GM18870 (cell line): ENCODE data around the gene PXN.
"Not testable (repeated sequence)": the region's sequence is repeated elsewhere in the genome, so short reads cannot be mapped to it uniquely, and the experiment has no call there.

ENCODE experiments used
- ATAC-seq: cut with Tn5 transposase; IDR thresholded peaks from one replicate; pipeline ENCODE4 v1.9.1; 2021; ENCODE audit warnings: moderate library complexity; ENCODE audit not compliant: unreplicated experiment

Gene PXN

DNA sequence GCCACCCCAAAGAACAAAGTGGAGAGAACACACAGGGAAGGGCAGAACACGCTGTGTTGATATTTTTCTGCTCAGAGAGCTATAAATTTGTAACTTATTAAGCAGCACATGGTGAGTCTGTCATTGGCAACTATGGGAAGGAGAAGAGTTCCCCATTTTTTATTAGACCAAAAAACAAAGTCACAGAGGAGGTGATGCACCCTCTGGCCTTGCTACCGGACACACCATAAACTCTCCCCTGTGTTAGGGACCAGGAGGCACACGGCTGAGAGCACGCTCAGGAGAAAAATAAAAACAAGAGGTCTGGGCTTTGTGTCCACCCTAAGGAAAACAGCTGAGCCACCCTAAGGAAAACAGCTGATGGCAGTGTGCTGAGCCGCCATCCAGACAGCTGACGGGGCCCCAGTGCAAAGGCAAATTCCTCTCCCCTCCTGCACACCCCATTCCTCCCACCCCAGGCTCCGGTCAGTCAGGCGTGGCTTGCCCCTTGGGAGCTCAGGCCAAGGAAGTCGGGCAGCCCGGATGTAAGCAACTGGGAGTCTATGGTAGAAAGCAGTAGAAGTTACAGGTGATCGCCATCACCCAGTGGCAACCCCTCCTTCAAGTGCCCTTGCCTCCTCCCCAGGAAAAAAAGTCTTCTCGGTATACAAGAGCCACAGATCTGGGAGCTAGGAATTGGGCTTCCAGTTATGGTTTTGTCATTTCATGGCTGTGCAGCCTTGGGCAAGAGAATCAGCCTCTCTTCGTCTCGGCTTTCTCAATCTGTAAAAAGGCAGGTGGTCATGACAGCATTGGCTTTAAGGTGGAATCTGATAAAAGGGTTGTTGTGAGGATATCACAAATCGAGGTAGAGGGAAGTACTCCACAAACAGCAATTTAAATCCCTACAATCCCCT lies 2.4 kb downstream of the PXN start:
- no peak for ATAC-seq

DNA sequence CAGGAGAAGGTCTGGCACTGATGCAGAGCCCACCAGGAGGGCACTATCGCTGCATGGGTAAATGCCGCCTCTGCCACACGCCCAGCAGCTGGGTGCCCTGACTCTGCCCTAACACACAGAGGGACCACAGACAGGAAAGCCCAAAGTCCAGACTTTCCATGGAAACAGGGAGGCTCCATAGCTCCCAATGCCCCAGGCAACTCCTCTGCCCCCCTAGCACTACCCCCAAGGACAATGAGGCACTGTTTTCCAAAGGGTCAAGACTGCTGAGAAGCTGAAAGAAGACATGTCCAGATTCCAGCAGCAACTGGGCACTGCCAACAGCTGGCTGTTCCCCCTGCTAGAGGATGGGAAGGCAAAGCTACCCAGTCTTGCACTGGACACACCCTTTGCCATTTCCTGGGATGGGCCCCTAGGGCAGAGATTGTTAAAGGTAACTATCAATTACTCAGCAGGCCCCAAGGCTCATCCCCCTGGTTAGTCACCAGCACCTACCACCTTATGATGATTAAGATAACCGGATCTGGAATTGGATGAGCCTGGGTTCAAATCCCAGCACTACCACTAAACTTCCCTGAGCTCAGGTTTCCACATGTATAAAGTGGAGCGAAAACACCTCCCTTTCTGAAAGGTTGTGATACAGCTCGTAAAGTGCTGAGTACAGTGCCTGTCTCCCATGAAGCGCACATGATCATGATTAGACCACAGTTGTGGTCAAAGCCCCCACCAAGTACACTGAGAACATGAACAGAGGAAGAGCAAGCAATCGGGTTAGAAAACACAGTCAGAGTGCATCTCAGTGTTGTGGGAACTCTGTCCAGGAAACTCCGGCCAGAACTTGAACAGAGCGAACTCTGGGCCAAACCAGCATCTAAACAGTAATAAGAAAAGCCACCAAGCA lies 3.3 kb downstream of the PXN start:
- no peak for ATAC-seq

DNA sequence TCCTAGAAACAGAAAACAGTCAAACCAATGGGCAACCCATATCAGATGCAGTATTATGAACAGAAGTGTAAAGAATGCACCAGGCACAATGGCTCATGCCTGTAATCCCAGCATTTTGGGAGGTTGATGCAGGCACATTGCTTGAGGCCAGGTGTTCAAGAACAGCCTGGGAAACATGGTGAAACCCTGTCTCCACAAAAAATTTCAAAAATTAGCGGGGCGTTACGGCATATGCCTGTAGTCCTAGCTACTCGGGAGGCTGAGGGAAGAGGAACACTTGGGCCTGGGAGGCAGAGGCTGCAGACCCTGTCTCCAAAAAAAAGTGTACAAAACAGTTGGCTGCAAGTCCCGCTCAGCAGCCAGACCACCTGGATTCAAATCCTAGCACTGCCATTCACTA lies 4.9 kb downstream of the PXN start:
- no peak for ATAC-seq

DNA sequence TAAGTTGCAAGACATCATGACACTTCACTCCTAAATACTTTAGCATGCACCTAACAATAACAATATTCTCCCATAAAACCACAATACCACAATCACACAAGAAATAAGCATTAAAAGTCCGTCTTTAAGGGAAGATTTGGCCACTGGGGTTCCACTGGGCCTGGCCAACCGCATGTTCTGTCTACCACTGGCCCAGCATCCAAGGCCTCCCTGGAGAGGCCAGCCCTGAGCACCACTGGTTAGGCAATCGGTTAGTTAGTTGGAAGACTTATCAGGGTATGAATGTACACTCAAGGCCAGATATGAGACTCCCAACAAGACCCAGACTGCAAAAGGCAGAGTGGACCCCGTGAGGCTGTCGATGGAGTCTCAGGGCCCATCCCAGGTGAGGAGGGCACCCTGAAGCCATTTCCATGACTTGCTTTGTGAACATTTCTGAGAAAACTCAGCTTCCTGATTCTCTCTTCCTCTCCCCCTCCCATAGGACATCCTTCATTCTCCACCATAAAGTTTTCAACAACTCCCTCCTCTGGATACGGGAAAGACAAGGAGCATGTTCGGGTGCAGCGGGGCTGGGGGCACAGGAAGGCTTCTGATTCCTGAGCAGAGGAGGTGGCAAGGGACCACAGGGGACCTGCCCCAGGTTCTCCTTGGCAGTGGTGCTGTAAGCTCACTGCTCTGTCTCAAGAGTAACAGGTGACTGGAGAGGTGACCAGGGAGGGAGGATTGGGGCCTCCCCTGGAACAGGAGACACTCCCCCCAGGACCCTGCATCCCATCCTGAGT lies 5.9 kb downstream of the PXN start:
- ATAC-seq = no peak

DNA sequence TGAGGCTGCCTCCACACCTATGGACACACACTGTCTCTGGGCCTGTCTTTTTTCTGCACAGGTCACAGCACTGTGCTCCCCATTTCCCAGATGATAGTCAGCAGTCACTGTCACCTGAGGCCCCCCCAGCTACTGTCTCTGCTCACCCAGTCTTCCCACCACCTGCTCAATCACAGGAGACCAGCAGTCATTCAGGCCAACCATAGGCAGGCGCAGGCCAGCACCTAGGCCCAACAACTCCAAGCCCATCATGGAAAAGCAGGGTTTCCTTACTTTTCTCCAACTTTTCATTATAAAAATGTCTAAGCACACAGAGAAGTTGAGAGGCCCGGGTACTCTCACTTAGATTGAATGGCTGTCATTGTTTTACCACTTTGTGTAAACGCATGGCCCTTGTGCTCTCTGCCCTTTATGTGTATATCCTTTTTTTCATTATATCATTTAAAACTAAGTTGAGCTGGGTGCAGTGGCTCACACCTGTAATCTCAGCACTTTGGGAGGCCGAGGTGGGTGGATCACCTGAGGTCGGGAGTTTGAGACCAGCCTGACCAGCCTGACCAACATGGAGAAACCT lies 7.1 kb downstream of the PXN start:
- no peak for ATAC-seq

DNA sequence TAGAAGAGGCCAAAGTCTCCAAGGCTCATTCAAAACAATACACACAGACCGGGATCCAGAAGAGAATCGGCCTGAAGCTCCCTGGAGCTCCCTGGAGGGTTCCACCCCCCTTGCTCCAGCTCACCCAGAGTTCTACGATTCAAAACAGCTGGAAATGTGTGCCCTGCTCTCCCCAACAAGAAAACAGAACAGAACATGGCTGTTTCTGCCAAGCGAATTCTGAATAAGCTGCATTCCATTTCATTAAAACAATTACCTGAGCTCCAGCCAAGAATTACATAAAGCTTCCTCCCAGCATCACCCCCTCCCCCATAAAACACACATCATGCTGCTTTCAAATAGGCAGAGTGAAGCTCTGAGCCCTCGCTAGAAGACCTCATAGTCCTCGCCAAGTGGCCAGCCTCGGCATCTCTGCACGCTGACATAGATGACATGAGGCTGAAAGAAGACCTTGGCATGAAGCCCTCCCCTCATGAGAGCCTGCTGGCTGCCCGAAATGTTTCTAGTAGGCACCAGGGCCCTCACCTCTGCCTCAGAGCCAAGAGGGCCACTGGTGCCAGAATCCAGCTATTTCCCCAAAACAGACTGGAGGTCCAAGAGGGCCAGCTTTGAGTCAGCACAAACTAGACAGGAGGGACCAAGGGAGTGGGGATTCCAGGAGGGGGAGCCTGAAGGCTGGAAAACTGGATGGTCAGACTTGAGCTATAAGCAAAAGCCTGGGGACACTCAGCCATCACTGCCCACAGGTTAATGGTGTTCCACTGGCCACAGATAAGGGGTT lies 8.3 kb downstream of the PXN start:
- ATAC-seq = no peak

DNA sequence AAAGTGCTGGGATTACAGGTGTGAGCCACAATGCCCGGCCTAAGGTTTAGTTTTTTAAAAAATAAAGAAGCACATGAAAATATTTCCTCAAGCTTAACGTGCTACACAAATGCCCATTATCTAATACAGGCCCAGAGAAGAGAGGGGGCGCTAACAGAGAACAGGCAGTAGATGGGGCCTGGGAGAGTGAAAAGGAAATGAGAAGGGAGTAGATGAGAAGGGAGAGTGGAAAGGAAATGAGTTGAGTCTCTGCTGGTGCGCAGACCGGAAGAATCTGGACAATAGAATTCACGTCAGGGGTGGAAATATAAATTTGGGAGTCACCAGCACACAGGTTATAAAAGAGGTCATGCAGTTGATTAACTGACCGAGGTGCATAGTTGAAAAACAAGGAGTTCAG lies 10.7 kb downstream of the PXN start:
- no peak for ATAC-seq

DNA sequence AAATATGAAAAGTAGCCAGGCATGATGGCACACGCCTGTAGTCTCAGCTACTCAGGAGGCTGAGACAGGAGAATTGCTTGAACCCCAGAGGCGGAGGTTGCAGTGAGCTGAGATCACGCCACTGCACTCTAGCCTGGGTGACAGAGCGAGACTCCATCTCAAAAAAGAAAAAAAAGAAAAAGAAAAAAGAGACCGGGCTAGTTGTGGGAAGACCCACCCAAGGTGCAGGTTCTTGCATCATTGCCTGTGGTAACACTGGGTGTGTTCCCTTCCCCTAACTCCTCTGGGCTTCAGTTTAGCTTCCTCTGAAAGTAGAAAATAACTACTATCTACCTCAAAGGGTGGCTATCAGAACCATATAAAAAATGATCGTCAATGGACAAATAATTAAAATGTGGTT lies 12.2 kb downstream of the PXN start:
- not testable (repeated sequence) for ATAC-seq

DNA sequence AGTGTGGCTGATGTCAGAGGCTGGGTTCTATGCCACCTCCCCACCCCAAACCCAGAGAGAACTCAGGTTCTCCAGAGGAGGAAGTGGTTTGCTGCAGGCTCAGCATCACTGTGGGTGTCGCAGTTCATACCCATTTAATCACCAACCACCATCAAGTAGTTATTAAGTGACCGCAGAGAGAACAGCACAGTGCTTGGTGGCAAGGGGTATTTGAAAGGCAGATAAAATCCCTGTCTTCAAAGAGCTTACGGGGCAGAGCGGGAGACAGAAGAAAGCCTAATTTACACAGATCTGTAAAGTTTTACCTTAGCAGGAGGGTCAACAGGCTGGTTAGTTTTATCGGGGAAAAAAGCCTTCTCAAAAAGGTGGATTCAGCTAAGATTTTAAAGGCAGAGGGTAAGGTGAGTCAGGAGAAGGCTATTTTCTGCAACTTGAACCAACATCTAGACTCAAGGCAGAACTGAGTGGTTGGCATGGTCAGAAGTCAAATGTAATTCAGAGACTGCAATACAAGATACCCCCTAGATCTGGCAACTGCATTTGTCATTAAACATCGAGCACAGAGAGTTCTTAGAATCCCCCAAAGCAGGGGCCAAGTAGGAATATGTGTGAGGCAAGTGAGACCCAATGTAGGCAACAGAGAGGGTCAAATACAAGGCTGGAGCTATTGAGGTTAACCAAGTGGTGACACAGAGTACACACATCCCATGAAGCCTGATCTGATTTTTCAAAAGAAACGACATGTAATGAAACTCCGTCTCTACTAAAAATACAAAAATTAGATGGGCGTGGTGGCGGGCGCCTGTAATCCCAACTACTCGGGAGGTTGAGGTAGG lies 13.2 kb downstream of the PXN start:
- ATAC-seq = peak; percentile 52

DNA sequence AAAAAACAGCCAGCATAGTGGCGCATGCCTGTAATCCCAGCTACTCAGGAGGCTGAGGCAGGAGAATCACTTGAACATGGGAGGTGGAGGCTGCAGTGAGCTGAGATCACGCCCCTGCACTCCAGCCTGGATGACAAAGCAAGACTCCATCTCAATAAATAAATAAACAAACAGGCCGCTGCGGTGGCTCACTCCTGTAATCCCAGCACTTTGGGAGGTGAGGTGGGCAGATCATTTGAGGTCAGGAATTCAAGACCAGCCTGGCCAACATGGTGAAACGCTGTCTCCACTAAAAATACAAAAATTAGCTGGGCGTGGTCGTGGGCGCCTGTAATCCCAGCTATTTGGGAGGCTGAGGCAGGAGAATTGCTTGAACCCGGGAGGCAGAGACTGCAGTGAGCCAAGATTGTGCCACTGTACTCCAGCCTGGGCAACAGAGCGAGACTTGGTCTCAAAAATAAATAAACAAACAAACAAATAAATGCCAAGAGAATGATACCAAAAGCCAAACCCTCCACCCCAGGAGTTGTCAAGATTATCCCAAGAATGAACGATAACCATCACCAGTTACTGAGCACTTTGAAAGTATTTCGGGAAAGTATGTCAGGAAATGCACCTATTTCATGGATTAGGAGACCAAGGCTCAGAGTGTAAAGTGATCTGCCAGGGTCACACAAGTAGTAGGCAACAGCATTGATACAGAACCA lies 14.0 kb downstream of the PXN start:
- ATAC-seq = not testable (repeated sequence)

DNA sequence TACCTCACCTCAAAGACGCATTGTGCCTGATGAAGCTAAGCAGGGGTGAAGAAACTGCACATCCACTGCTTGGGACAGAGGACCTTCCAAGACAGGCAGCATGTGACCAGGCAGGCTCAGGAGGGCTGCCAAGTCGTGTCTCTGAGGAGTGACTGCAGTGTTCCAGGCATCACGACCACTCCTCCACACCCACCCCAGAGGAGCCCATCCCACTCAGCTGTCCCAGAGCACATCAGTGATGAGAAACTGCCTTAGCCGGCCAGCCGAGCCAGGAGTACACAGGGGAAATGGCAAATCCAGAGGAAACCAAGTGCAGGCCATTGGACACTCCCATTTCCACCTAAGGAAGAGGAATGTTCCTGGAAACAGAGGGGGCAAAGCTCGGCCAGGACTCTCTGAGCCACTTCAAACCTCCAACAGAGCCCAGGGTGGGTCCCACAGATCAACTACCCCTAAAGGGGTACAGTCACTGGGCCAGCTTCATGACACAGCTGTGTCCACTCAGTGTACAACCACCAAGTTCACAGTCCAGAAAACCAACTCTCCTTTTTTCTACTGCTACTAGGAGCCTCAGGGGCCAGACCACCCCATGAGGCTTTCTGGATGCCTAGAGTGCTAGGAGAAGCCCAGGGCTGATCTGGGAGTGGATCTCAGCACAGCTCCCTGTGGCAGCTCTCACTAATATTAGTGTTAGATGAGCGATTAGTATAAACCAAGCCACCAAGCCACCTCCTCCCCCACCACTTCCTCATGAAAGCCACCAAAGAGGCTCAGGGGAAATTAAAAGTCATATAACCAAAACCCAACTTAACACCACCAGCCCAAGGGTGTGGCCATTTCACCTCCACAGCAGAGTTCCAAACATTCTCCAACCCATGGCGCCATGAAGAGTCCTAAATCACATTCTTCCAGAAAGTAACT lies 15.4 kb downstream of the PXN start:
- no peak for ATAC-seq

DNA sequence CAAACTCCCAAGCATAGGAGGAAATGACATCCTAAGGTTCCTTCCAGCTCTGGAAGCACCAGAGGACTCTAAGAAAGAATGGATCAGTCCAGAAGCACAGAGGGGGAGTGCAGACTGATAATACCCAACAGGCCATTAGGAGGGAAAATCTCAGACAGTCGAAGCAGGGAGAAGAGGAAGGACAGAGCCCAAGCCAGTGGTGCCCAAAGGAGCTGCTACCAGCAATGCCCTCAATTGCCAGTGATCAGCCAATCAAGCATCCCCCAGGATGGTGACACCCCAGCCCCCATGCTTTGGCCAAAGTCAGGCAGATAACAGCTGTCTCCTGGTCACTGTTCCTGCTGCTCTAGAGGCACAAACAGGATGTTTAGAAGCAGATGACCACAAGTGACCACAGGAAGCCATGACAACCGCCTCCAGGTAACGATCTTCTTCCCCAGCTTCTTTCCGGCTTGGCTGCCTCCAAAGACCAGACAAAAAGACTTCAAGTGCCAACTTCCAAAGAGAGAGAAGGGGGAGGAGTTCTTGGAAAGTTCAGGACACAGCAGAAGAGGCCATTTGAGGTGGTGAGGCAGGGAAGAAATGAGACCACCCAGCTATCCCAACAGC lies 16.2 kb downstream of the PXN start:
- no peak for ATAC-seq

DNA sequence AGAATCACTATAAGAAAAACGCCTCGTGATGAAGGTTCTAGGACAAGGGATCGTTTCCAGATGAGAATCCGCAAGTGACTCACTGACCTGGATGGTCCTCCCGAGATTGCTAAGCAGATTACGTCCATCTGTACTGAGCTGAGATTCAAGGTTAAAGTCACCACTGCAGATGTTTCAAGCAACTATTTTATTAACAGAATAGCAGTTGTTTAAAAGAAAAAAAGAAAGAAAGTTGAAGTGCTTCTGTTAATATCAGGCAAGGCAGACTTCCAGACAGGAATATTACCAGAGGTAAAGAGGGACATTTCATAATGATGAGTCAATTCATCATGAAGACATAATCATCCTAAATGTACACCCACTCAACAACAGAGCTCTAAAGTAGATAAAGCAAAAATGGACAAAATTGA lies 17.9 kb downstream of the PXN start:
- no peak for ATAC-seq

DNA sequence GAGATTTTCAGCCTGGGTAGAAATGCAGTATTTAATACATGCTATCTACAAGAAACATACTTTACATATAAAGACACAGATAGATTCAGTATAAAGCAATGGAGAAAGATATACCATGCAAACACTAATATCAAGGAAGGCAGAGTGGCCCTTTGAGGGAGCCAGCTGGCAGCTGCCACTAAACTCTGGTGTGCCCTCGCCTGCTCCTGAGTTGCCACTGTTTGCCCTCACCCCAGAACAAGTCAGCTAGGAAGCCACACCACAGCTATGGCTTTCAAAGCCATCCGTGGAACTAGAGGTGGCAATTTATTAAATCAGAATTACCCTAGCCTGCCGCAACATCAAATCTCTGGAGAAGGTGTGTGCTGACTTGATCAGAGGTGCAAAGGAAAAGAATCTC lies 18.3 kb downstream of the PXN start:
- ATAC-seq = no peak

DNA sequence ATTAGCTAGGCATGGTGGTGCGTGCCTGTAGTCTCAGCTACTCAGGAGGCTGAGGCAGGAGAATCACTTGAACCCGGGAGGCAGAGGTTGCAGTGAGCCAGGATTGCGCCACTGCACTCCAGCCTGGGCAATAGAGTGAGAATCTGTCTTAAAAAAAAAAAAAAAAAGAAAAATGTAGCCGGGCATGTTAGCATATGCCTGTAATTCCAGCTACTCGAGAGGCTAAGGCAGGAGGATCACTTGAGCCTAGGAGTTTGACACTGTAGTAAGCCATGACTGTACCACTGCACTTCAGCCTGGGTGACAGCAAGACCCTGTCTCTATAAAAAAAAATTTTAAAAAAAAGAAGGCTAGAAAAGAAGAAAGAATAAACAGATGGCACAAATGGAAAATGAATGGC lies 18.8 kb downstream of the PXN start:
- ATAC-seq = not testable (repeated sequence)

DNA sequence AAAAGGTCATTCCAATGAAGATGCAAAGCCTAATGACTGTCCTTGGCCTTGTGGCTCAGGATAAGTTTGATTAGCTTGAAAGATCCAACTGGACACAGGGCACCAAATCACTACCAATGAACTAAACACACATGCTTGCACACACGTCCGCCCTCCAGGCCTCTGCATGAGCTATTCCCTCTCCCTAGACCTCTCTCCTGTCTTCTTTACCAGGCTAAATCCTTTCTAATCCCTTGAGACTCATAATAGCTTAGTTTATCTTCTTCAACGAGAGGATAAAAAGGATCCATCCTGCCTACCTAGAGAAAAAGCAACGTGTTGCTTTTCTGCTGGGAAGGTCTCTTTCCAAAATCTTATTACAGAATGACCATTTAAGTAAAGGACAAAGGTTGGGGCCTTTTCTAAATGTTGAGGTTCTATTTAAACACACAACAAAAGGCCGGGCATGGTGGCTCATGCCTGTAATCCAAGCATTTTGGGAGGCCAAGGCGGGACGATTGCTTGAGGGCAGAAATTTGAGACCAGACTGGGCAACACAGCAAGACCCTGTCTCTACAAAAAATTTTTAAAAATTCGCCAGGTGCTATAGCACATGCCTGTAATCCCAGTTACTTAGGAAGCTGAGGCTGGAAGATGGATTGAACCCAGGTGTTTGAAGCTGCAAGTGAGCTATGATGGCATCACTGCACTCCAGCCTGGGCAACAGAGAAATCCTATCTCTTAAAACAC lies 22.4 kb downstream of the PXN start:
- ATAC-seq = no peak
